Fibroblast of lung (primary cell): Measurements from ENCODE around the gene SEMA7A. TPM values are rescaled to one million over a fixed set of nuclear protein-coding genes. Genes with fewer than 3 reads are reported as not detected.
A peak's percentile ranks its signal among the peaks of the same experiment; 100 is the strongest.

ENCODE experiments used
- DNase-seq, 2 donors: peaks; one replicate each; pipeline versions ENCODE4 v3.0.0 to v3.0.0-alpha.2; 2010; ENCODE audit warnings: low read depth in 2 of 2
- H2AFZ ChIP-seq: 2 replicates; pipeline ENCODE4 v1.5.1; 2012; ENCODE audit warnings: low read length, control low read depth, inconsistent platforms
- H3K27ac ChIP-seq: 2 replicates; pipeline ENCODE4 v1.5.1; 2011; ENCODE audit warnings: low read length, control low read depth; ENCODE audit not compliant: insufficient read depth
- H3K27me3 ChIP-seq: 2 replicates; pipeline ENCODE4 v1.5.1; 2011; ENCODE audit warnings: mild to moderate bottlenecking, low read length; ENCODE audit not compliant: control insufficient read depth, insufficient read depth
- H3K36me3 ChIP-seq: 2 replicates; pipeline ENCODE4 v1.5.1; 2011; ENCODE audit warnings: low read length; ENCODE audit not compliant: control insufficient read depth, insufficient read depth
- H3K4me1 ChIP-seq: 2 replicates; pipeline ENCODE4 v1.5.1; 2011; ENCODE audit warnings: low read length; ENCODE audit not compliant: control insufficient read depth, insufficient read depth; ENCODE audit errors: extremely low read depth
- H3K4me2 ChIP-seq: 2 replicates; pipeline ENCODE4 v1.5.1; 2011; ENCODE audit warnings: low read length, control low read depth; ENCODE audit not compliant: insufficient read depth; ENCODE audit errors: extremely low read depth
- H3K4me3 ChIP-seq, 4 experiments: fragments of 200-600 bp in 1 of 4; sonication (generic) in 1 of 4; replicated peaks in 1 of 4; 2 replicates each; pipeline ENCODE4 v1.5.1; 2011 to 2016; ENCODE audit warnings: low read length in 4 of 4, low read depth in 3 of 4, mild to moderate bottlenecking in 3 of 4, control low read depth in 2 of 4, inconsistent platforms in 1 of 4, mixed read lengths in 1 of 4; ENCODE audit not compliant: insufficient read depth in 1 of 4; ENCODE audit errors: control extremely low read depth in 1 of 4
- H3K79me2 ChIP-seq: 2 replicates; pipeline ENCODE4 v1.5.1; 2012; ENCODE audit warnings: mild to moderate bottlenecking, low read length, inconsistent platforms; ENCODE audit not compliant: control insufficient read depth, insufficient read depth
- H3K9ac ChIP-seq: 2 replicates; pipeline ENCODE4 v1.5.1; 2011; ENCODE audit warnings: mild to moderate bottlenecking, low read length, control low read depth; ENCODE audit not compliant: insufficient read depth
- H3K9me3 ChIP-seq: 2 replicates; pipeline ENCODE4 v1.5.1; 2012; ENCODE audit warnings: low read depth, low read length; ENCODE audit not compliant: control insufficient read depth, insufficient read depth
- H4K20me1 ChIP-seq: 2 replicates; pipeline ENCODE4 v1.5.1; 2011; ENCODE audit warnings: low read length; ENCODE audit not compliant: control insufficient read depth, insufficient read depth; ENCODE audit errors: extremely low read depth
- EZH2 ChIP-seq: IDR thresholded peaks from 2 replicates; pipeline ENCODE4 v1.5.1; 2012; ENCODE audit warnings: low read length, control low read depth, mild to moderate bottlenecking; ENCODE audit errors: missing control alignments
- polyA plus RNA-seq, 2 donors: library from polyadenylated mRNA; depleted of rRNA in 1 of 2; stranded (reverse) in 1 of 2; unstranded in 1 of 2; fragments of >200 nt; gene quantifications; 2 replicates each; pipeline ENCODE4 v1.2.1, GENCODE V29; 2011 to 2012; ENCODE audit warnings: missing spikeins in 1 of 2
- total RNA-seq: library from RNA; depleted of rRNA; stranded (reverse); fragments of >200 nt; gene quantifications from 2 replicates; pipeline ENCODE4 v1.2.1, GENCODE V29; 2014
- TF ChIP-seq, protein P1 (sequence below), 2 donors: IDR thresholded peaks in 1 of 2; conservative IDR thresholded peaks in 1 of 2; 1 replicate in 1 of 2; 2 replicates in 1 of 2; pipeline ENCODE4 v1.5.1; 2011 to 2012; ENCODE audit warnings: low read length in 2 of 2, control low read depth in 1 of 2, inconsistent platforms in 1 of 2, low read depth in 1 of 2, mild to moderate bottlenecking in 1 of 2

Gene SEMA7A
- total and polyA plus RNA-seq, 2 donors (not counting 1 experiment from before 2014, with no cell fraction given): 5.6 to 12.5 TPM

GRCh38 chr15:74441248-74441941, 7.6 kb upstream of the SEMA7A start:
- Histone ChIP-seq H3K36me3 (no peaks in the 10 kb centered on the region), H2AFZ (no peak overlapping the region), H3K4me1 (no peaks in the 10 kb centered on the region), H4K20me1 (no peaks in the 10 kb centered on the region), H3K27ac (no peak overlapping the region), H3K27me3 (no peaks in the 10 kb centered on the region), H3K79me2 (no peaks in the 10 kb centered on the region), H3K9me3 (no peaks in the 10 kb centered on the region), H3K9ac (no peak overlapping the region), H3K4me2 (no peak overlapping the region), H3K4me3 (no peak overlapping the region)
- no peak for DNase-seq
- TF ChIP-seq, protein P1, sequence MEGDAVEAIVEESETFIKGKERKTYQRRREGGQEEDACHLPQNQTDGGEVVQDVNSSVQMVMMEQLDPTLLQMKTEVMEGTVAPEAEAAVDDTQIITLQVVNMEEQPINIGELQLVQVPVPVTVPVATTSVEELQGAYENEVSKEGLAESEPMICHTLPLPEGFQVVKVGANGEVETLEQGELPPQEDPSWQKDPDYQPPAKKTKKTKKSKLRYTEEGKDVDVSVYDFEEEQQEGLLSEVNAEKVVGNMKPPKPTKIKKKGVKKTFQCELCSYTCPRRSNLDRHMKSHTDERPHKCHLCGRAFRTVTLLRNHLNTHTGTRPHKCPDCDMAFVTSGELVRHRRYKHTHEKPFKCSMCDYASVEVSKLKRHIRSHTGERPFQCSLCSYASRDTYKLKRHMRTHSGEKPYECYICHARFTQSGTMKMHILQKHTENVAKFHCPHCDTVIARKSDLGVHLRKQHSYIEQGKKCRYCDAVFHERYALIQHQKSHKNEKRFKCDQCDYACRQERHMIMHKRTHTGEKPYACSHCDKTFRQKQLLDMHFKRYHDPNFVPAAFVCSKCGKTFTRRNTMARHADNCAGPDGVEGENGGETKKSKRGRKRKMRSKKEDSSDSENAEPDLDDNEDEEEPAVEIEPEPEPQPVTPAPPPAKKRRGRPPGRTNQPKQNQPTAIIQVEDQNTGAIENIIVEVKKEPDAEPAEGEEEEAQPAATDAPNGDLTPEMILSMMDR (conservative IDR thresholded peaks at IDR 0.05 in 1 of 2, IDR thresholded peaks at IDR 0.05 in 1 of 2; ENCODE audit: low read depth in 1 of 2, low read length in 2 of 2): no peak
- TF ChIP-seq EZH2: no peak

DNA sequence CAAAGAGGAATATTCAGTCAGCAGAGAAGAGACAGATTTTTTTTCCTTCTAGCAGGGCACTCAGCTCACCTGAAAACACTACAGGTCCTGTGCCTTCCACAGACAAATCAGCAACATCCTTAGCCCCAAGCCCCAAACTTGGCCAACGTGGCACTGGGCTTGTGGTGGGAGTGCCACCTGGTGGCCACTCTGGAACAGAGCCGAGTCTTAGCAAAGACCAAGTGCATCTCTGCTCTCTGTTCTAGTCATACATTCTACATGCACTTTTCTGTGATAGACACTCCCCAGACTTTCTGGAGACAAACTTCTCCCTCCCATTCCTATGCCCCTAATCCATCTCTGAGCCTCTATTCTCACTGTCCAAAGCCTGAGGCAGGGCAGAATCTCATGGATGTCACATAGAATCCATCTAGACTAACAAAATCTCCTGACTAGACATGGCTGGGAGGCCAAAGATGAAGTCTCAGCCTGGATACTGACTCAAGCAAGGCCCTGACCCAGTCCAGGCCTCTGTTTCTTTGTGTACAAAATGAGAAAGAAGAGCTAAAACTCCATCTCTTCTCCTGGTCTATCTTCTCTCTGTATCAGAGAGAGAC, 5.1 kb upstream of the SEMA7A start:
- no peak overlapping the region for H2AFZ ChIP-seq

GRCh38 chr15:74438206-74438605, 4.4 kb upstream of the SEMA7A start:
- H3K4me1 ChIP-seq: peaks cover 4% of the 10 kb centered on the region
- H3K27me3 ChIP-seq: no peaks in the 10 kb centered on the region
- no peak overlapping the region for H3K4me3 ChIP-seq
- H3K9ac ChIP-seq: no peak overlapping the region
- peaks cover 4% of the 10 kb centered on the region for H3K79me2 ChIP-seq
- DNase-seq: no peak
- no peaks in the 10 kb centered on the region for H3K36me3 ChIP-seq
- TF ChIP-seq, protein P1 (conservative IDR thresholded peaks at IDR 0.05 in 1 of 2, IDR thresholded peaks at IDR 0.05 in 1 of 2; ENCODE audit: low read depth in 1 of 2, low read length in 2 of 2): no peak
- no peak for TF ChIP-seq EZH2
- no peaks in the 10 kb centered on the region for H3K9me3 ChIP-seq
- no peak overlapping the region for H3K27ac ChIP-seq
- H3K4me2 ChIP-seq: no peak overlapping the region
- H4K20me1 ChIP-seq: no peaks in the 10 kb centered on the region
- no peak overlapping the region for H2AFZ ChIP-seq

More for the DNA sequence above, 5.1 kb upstream of the SEMA7A start:
- Histone ChIP-seq H3K27ac (no peak overlapping the region), H3K4me3 (no peak overlapping the region), H3K4me2 (no peak overlapping the region), H3K9ac (no peak overlapping the region), H4K20me1 (no peaks in the 10 kb centered on the region), H3K9me3 (no peaks in the 10 kb centered on the region), H3K27me3 (no peaks in the 10 kb centered on the region), H3K79me2 (no peaks in the 10 kb centered on the region), H3K36me3 (no peaks in the 10 kb centered on the region), H3K4me1 (peaks cover 4% of the 10 kb centered on the region)
- TF ChIP-seq, protein P1 (conservative IDR thresholded peaks at IDR 0.05 in 1 of 2, IDR thresholded peaks at IDR 0.05 in 1 of 2; ENCODE audit: low read depth in 1 of 2, low read length in 2 of 2): peak; percentile 92 to 97
- no peak for TF ChIP-seq EZH2
- DNase-seq: peak; percentile 69 to 75
